RKO (cell line): Measurements from ENCODE around the gene RBM10.

Experiments
- DNase-seq: peaks from one replicate; pipeline ENCODE4 v3.0.0-alpha.2; 2016; ENCODE audit warnings: low spot score

Gene RBM10

GRCh38 chrX:47218280-47218919 is 73.4 kb downstream of the RBM10 start, which contains the start of gene CDK16:
Gene CDK16, plus strand, starts transcription at chrX:47218681. Its CDS starts 4,877 bp downstream, at chrX:47223558.
- peak; percentile 85 for DNase-seq

- no peak for DNase-seq
Observed at GRCh38 chrX:47218920-47219815, 74.1 kb downstream of the RBM10 start.

GRCh38 chrX:47221756-47222155 is 76.7 kb downstream of the RBM10 start:
- DNase-seq, result no peak

GRCh38 chrX:47222751-47223350 is 77.8 kb downstream of the RBM10 start:
- no peak for DNase-seq

- DNase-seq, result no peak
Observed at GRCh38 chrX:47223476-47224250, 78.6 kb downstream of the RBM10 start.

GRCh38 chrX:47224266-47224895 is 79.4 kb downstream of the RBM10 start:
- no peak for DNase-seq

GRCh38 chrX:47224896-47225290 is 79.9 kb downstream of the RBM10 start:
- no peak for DNase-seq

- DNase-seq, result no peak
Observed at GRCh38 chrX:47226071-47226470, 81.0 kb downstream of the RBM10 start.

- DNase-seq, result no peak
Observed at GRCh38 chrX:47226531-47227333, 81.7 kb downstream of the RBM10 start.

- DNase-seq, result no peak
Observed at GRCh38 chrX:47227334-47227583, 82.2 kb downstream of the RBM10 start.

- no peak for DNase-seq
Observed at GRCh38 chrX:47228550-47229270, 83.7 kb downstream of the RBM10 start.

- DNase-seq, result no peak
Observed at GRCh38 chrX:47229427-47229826, 84.4 kb downstream of the RBM10 start.

GRCh38 chrX:47230136-47230868 is 85.3 kb downstream of the RBM10 start:
- no peak for DNase-seq

- DNase-seq, result no peak
Observed at GRCh38 chrX:47231167-47231566, 86.1 kb downstream of the RBM10 start.

- no peak for DNase-seq
Observed at GRCh38 chrX:47232197-47232802, 87.3 kb downstream of the RBM10 start.

GRCh38 chrX:47232803-47233332 is 87.8 kb downstream of the RBM10 start, which contains the start of gene USP11:
Gene USP11, plus strand, starts transcription at chrX:47233009. Its CDS starts 35 bp downstream, at chrX:47233044.
- peak; percentile 55 for DNase-seq

- peak; percentile 95 for DNase-seq
Observed at GRCh38 chrX:47233333-47234113, 88.5 kb downstream of the RBM10 start.

GRCh38 chrX:47234583-47234982 is 89.6 kb downstream of the RBM10 start:
- DNase-seq, result peak; percentile 43
